HG02623 (cell line): ENCODE data around the gene TOMM6.

Experiments
- ATAC-seq: cut with Tn5 transposase; IDR thresholded peaks from one replicate; pipeline ENCODE4 v1.9.1; 2021; ENCODE audit warnings: moderate library complexity; ENCODE audit not compliant: unreplicated experiment

Gene TOMM6

DNA sequence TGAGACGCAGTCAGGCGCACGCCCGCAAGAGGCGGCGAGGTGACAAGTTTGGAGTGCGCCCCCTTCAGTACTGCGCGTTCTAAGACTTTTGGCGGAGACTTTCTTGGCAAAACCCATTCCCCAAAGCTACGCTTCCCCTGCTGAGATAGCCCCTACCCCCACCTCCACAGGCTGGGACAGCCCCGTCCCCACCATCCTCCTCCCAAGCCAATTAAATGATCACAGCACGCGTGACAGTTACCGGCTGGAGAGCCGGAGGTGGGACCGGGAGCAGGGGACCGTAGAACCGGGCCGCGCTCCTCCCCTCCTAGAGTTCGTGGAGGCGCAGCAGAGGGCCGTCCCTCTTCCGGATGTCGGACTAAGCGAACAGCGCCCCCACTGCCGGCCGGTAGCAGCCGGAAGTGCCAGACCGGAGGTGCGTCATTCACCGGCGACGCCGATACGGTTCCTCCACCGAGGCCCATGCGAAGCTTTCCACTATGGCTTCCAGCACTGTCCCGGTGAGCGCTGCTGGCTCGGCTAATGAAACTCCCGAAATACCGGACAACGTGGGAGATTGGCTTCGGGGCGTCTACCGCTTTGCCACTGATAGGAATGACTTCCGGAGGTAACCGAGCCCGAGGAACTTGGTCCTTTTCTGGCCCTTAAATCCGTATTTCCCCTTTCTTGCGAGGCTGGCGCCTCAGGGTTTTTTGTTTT lies at the start of gene TOMM6:
TSS of gene TOMM6 (plus strand) at position 476 of the 699 bp plus-strand sequence. CDS start at position 480, 4 bp downstream.
- peak; percentile 77 for ATAC-seq

DNA sequence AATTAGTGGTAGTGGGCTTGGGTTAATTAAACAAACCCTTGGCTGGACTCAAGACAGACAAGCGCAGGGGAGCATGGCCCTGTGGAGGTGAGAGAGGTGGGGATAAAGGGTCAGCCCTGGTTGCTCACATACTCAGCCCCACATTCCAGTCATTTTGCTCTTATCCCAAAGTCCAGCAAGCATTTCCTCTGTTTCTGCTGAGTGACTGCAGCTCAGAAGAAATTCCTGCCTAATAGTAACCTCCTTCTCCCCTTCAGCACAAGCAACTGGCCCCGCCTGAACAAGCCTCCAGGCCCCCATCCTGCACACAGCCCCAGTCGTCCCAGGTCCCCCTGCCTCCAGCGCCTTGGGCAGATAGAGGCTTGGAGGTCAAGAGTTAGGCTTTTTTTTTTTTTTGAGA lies 48.5 kb upstream of the TOMM6 start:
- ATAC-seq, result no peak

DNA sequence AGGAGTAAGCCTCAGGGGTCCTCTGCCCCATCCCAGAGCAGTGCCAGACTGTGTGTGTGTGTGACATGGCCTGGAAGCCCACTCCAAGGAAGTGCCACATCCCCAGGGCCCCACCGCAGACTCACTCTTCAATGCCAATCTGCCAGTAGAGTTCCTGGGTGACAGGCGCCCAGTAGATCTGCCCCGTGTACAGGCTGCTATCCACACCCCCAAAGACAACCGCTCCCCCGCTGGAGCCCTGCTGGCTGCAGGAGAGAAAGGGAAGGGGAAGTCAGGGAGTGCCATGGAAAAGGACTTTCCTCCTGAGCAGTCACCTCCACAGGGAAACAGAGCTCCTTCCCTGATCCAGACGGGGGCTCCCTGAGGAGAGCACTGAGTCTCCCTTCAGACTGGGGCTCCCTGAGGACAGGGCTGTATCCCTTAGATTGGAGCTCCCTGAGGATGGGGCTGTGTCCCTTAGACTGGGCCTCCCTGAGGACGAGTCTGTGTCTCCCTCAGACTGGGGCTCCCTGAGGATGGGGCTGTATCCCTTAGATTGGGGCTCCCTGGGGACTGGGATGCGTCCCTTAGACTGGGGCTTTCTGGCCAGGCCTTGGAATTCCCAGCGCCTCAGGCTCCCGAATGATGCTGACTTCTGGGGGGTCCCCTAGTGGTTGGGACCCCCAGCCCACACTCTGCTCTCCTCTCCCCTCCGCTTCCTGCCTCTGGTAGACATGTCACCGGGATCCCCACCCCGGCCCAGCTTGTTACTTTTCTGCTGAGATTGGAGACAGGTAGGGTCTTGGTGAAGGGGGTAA lies 46.9 kb upstream of the TOMM6 start:
- ATAC-seq, result no peak

DNA sequence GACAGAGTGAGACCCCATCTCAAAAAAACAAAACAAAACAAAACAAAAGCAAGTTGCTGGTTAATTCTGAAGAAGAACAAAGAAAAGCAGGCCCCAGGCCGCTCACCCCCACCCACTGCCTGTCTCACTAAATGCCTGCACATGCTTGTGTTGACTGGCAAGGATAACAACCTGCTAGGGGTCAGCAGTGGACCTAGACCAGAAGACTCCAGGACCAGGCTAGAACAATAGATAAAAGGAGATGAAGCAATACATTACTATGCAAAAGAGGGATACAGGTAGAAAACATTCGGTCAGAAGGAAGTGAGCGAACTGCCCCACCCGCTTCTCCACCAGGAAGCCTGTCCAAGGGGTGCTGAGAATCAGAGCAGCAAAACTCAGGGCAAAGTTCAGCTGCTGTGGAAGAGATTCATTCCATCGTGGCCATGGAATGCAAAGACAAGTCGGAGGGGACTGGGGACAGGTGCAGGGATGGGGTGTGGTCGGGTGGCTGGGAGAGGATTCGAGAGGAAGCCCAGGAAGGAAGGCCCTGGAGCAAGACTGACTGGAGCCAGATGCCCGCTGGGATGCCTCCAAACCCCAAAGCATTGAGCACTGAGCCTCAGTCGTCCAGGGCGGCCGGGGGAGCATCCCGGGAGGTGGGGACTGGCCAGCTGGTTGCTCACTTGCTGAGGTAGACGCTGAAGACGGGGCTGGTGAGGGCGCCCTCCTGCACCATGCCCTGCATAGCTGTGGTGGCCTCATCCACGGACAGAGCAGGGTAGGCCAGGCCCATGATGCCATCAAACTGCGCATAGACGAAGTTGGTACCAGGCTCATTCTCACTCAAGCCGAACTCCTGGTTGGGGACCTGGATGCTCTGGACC lies 45.6 kb upstream of the TOMM6 start:
- no peak for ATAC-seq

DNA sequence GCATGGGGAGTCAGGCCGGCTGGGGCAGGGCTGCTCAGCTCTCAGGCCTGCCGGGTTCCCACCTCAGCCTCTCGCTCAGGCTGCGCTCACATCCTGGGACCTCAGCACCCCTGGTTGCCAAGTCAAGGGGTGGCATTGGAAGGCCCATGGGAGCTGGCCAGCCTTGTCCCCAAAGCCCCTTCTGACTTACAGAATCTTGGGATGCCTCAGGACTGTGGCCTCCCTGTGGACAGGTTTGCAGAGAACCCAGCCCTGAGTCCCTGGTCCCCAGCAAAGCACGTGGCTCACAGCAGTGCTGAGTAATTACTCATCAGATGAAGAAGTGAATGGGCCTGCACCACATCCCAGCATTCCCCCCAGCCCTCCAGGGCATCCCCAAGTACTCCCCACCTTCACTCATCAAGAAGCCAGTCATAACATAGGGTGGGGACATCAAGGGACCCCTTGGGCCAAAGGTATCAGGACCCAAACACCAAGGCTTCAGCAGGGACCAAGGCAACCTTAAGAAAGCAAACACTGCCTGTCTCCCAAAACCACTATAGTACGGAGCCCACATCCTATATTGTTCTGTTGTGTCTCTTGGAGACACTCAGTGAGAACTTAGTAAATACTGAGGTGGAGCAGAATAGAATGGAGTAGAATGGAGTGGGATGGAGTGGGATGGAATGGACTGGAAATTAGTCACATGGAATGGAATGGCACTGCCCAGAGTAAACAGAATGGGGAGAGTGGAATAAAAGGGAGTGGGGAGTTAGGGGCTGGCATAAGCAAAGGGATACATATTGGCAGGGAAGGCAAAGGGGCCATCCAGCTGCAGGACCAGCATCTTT lies 43.9 kb upstream of the TOMM6 start:
- ATAC-seq, result no peak

DNA sequence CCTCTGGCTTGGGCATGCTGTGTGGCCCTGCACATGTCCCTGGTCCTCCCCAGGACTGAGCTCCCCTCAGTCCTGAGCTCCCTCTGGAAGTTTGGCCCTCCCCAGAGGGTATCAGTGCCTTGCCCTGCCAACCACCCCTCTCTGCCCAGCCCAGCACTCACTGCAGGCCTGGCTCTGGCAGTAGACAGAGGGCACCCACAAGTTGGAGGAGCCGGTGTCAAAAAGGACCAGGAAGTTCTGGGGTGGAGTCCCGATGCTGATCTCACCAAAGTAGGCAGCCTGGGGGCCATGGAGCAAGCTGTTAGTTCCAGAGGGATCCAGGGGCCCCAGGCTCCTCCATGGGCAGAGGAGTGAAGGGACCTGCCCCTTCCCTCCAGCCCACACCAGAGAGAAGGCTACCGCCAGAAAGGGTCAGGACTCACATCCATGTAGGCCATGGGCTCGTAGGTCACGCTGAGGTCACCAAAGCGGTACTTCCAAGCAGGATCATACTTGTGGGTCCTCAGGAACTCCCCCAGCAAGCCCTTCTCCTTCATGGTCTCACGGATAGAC lies 43.2 kb upstream of the TOMM6 start:
- no peak for ATAC-seq

DNA sequence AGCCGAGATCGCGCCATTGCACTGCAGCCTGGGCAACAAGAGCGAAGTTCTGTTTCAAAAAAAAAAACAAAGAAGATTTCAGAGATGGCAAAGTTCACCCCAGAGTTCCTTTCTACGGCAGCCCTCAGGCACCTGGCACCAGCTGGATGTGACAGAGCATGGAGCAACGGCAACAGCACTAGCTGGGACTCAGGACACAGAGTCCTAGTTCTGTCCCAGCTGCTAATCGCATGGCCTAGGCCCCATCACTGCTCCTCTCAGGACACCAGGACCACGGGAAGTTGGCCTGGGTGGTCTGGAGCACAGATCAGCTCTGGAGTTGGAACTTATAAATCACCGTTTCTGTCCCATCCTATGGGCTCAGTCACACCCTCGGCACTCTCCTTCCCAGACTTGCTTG lies 41.4 kb upstream of the TOMM6 start:
- ATAC-seq, result no peak

DNA sequence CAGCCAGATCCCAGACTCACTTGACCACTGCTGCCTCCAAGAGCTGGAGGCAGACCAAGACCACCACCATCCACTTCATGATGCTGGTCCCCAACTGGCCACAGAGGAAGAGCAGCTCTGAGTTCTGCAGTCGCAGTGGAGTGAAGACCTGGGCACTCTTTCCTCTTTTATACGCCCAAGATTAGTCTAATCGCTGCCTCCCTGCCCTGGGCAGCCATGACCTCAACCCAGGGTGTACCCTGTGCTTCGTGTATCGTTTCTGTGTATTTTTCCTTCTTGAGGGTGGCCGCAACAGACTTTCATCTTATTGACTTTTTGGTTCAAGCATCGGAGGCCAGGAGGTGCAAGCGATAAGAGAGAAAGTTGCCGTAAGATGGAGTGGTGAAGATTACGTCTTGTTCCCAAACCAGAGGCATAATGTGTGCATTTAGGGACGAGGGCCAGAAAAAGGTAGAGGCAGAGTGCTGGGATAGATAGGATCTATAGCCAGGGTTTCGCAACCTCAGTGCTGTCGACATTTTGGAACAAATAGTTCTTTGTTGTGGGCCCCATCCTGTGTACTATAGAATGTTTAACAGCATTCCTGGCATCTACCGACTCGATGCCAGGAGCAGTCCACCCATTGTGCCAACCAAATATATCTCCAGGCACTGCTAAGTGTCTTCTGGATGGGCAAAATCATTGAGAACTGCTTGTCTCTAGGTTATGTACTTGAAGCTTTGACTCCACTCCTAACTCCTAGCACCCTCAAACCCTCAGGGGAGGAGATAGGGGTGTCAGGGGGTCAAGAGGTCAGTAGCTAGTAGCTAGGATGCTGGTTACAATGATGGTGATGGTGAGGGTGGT lies 40.0 kb upstream of the TOMM6 start, which contains the start of gene PGC:
TSS of gene PGC (minus strand) at position 142 of the 846 bp plus-strand sequence. CDS start at position 79, 63 bp downstream.
- no peak for ATAC-seq

DNA sequence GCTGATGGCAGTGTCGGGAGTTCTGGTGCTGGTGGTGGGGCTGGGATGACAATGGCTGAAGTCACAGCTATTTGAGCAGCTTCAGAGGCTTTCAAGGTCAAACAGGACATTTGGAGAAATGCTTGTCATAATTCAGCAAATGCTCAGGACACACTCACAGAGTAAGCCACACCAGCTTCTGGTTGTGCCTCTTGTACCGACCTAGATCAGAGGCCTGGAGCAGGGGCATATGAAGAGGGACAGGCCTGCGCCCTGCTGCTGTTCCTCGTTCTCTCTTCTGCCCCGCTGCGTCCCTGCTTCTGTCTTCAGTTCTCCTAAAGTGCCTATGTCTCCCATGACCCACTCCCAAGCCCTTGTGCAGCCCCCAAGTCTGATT lies 39.4 kb upstream of the TOMM6 start:
- ATAC-seq, result no peak

DNA sequence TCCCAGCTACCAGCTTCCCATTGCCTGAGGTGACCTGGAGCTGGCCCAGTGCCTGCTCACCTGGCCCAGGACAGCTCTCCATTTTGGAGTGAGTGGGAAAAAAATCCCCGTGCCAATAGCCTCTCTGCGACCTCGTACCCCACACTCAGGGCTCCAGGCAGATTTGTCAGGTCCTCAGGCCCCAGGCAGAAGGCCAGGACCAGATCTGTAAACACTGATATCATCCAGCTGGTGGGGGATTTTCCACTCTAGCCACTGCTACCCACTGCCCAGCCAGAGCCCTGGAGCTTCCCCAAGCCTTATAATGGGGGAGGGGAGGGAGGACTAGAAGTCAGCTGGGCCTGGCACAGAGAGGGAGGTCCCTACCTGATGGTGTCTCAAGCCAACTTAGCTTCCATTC lies 39.0 kb upstream of the TOMM6 start:
- no peak for ATAC-seq

DNA sequence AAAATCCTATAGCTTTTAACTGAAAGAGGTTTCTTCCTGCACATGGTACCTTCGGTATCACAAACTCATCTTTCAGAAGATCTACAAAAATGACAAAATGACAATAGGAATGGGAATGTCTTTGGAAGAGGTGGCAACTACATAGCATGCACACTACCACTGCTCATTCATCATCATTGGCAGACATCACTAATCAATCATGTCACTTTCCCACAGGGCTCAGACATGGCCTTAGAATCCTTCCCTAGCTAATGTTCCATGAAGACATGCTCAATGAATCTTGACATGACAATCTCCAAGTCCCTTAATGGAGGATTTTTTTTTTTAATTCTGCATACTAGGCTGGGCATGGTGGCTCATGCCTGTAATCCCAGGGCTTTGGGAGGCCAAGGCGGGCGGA lies 37.1 kb upstream of the TOMM6 start:
- no peak for ATAC-seq

DNA sequence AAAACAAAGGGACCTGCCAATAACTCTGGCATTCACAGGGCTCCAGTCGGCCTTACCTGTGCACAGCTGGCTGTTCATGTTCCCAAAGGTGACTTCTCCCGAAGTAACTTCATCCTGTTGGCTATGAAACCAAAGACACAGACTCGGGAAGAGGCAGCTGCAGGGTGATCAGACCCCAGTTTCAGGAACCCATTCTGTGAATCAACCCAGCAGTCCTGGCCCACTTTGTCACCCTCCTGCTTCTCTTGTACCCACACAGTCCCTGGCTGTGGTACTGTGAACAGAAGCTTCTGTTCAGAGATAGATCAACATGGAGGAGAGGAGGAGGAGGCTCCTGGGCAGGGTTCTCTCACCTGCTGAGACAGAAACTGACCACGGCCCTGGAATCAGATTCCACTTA lies 31.6 kb upstream of the TOMM6 start:
- ATAC-seq, result no peak

DNA sequence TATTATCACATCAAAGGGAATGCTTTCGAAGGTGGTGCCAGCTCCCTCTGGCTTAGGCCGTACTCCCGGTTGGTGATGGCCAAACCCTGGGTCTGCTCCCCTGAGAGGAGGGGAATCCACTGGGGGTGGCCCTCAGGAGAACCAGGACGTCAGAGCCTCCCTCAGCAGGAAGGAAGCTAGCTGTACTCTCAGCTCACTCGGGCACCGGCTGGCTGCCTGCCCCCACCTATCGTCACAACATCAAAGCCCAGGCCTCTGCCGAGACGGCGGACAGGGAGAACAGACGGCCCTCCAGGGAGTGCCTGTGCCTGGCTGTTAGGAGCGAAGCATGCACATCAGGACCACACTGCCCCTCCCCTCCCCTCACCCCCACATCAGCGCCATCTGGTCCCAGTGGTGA lies 31.1 kb upstream of the TOMM6 start:
- no peak for ATAC-seq

DNA sequence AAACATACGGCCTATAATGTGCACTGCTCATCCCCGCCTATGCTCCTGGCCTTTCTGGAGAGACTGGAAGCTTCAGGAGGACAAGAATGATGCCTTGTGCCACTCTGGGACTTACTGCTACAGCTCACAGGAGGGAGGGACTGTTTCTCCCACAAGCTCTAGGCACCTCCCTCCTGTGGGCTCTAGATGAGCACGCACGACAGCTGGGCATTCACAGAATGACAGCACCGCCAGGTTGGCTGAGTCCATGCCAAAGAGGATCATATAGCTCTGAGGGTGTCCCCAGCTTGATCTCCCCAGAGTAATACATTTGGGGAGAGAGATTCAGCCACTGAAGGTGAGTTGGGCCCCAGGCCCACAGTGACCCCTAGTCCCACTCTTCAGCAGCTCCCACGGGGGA lies 30.2 kb upstream of the TOMM6 start:
- no peak for ATAC-seq

DNA sequence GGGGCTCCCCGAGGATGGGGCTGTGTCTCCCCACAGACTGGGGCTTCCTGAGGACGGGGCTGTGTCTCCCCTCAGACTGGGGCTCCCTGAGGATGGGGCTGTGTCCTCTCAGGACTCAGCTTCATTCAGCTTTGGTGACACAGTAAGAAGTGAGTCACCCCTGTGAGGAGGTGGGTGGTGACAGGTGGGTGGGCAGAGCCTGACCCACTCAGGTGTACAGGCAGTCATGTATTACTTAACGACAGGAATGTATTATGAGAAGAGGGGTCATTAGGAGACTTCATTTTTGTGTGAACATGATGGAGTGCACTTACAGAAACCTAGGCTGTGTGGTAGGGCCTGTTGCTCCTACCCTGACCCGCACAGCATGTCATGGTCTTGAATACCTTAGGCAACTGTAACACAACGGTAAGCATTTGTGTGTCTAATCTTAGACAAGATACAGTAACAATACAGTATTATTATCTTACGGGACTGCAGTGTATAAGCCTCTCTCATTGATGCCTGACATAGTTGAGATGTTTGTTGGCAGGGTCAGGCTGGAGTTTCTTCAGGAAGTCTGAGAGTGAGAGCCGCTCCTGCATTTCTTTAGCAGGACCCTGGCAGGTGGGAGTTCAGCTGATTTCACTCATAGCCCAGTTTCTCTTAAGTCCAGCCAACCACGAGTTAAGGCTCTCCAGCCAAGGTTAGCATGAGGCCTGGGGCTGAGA lies 29.4 kb upstream of the TOMM6 start:
- ATAC-seq, result no peak

DNA sequence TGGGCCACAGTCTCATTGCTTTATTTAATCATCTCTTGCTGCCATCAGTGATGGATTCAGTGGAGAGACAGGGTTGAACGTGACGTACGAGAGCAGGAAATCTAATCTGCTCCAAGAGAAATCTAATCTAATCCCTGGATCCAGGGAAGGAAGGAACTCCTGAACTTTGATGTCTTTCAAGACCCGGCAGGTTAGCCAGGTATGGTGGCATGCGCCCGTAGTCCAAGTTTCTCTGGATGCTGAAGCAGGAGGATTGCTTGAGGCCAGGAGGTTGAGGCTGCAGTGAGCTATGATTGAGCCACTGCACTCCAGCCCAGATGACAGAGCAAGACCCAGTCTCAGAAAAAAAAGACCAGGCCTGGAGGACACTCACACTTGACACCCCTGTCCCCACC lies 28.9 kb upstream of the TOMM6 start:
- ATAC-seq, result no peak

DNA sequence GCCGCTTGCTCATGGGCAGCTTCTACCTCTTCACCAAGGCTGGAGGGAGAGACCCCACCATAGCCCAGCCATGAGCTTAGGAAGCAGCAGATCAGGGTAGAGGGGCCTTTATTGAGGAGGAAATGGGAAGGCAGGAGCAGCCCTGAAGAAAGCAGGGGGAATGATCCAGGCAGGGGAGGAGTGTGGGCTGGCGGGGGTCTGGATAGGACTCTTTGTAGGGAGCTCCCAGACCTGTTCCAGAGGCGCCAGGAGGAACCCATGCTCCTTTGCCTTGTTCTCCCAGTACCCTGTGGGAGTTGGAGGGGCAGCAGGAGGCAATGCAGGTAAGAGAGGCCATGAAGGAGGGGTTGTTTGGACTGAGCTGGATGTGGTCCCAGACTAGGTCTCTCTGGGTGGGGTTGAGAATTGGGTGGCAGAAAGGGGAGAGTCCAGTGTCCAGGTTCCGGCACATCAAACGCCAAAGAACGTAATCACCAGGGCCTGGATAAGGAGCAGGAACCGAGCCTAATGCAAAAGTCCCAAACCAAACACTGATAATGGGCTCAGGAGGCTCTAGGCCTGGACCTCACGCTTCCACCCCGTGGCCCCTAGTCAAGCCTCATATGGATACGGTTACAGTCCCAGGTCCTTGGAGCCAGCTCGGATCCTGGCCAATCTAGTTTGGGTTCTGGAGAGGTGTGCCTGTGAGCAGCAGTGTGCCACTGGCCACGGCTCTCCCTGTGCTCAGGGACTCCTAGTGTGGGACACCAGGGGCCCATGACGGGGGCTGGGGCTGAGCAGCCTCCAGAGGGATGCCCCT lies 28.2 kb upstream of the TOMM6 start:
- ATAC-seq, result no peak
